ENCODE data around the gene PTPRB.

Gene PTPRB

GRCh38 chr12:70468741-70469140, 168.5 kb downstream of the PTPRB start:
- no peaks in the 10 kb centered on the region for H3K27me3 ChIP-seq (ENCODE audit: insufficient read depth, low read length)
- H3K4me3 ChIP-seq (ENCODE audit: low read depth, low read length): no peak overlapping the region
- DNase-seq: no peak
- peaks cover 3% of the 10 kb centered on the region for H3K79me1 ChIP-seq (ENCODE audit: low read length)
- no peak overlapping the region for H4K12ac ChIP-seq (ENCODE audit: low read depth, low read length)
- no peak overlapping the region for H4K8ac ChIP-seq (ENCODE audit: low read depth, low read length)
- no peak overlapping the region for H3K23ac ChIP-seq (ENCODE audit: low read length)
- H3K36me3 ChIP-seq (ENCODE audit: control insufficient read depth in 1 of 2, insufficient read depth in 2 of 2, low read length in 2 of 2): no peaks in the 10 kb centered on the region
- no peak overlapping the region for H3K27ac ChIP-seq (ENCODE audit: low read depth, low read length)
- no peak overlapping the region for H3K18ac ChIP-seq (ENCODE audit: low read length)
- H3K4me1 ChIP-seq (ENCODE audit: control insufficient read depth in 1 of 2, insufficient read depth in 2 of 2, low read length in 2 of 2): peaks cover 0 to 3% of the 10 kb centered on the region in 2 experiments
- no peak overlapping the region for H3K14ac ChIP-seq (ENCODE audit: low read length)
- no peak overlapping the region for H2BK120ac ChIP-seq (ENCODE audit: insufficient read depth, low read length, poor library complexity)
- H2AK5ac ChIP-seq (ENCODE audit: low read length): no peak overlapping the region
- no CpG with 5 or more reads among the region's 3 CpGs for WGBS (ENCODE audit: extremely low coverage, insufficient coverage, insufficient read length)
- no peak overlapping the region for H2BK5ac ChIP-seq (ENCODE audit: low read depth, low read length, poor library complexity)
- H2AFZ ChIP-seq (ENCODE audit: insufficient read depth, low read length, poor library complexity): no peak overlapping the region
- H3K4ac ChIP-seq (ENCODE audit: low read depth, low read length): no peak overlapping the region
- H3K9ac ChIP-seq (ENCODE audit: low read length): no peak overlapping the region
- no peak overlapping the region for H2BK12ac ChIP-seq (ENCODE audit: low read length)
- peaks cover 3% of the 10 kb centered on the region for H3K9me3 ChIP-seq (ENCODE audit: insufficient read depth, low read depth, low read length)
- no peaks in the 10 kb centered on the region for H3K79me2 ChIP-seq (ENCODE audit: control insufficient read depth, insufficient read depth, low read length, poor library complexity)
- H3K4me2 ChIP-seq (ENCODE audit: low read length): no peak overlapping the region
- no peak overlapping the region for H4K91ac ChIP-seq (ENCODE audit: low read depth, low read length)

DNA sequence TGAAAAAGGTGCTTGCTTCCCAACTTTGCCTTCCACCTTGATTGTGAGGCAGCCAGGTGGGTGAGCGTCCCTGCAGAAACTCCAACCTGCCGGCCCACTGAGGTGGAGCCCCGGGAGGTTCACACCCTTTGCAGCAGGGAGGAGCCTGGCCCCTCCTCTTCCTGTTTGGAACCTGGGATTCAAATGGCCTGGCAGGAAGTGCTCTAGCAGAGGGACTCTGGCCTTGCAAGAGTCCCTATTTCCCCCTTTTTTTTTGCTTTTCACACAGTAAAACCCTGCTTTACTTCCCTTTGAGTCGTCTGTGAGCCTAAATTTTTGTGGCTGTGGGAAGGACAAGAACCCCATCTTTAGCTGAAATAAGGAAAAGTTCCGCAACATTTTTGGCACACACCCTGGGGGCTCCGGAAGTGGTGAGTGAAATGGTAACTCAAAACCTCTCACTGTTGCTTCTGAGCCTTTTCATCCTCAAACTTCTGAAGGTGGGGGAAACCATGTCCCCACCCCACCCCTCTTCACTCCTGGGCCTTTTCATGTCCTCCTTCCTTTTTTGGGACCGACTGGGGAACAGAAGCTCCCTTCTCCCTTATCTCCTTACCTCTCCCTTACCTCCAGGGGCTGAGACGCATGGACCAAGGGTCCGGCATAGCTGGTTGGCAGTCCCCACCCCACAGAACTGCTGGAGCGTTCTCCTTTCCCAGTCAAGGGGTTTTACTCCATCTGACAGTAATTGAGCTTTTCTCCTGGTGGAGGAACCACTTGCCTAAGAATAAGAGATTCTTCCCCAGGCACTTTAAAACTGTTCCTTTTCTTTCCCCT, 169.1 kb downstream of the PTPRB start:
- no peak overlapping the region for H2AK5ac ChIP-seq (ENCODE audit: low read length)
- H3K4ac ChIP-seq (ENCODE audit: low read depth, low read length): no peak overlapping the region
- H3K4me3 ChIP-seq (ENCODE audit: low read depth, low read length): no peak overlapping the region
- H2AFZ ChIP-seq (ENCODE audit: insufficient read depth, low read length, poor library complexity): no peak overlapping the region
- no peak overlapping the region for H2BK5ac ChIP-seq (ENCODE audit: low read depth, low read length, poor library complexity)
- no peak overlapping the region for H3K9ac ChIP-seq (ENCODE audit: low read length)
- H3K27me3 ChIP-seq (ENCODE audit: insufficient read depth, low read length): no peaks in the 10 kb centered on the region
- H4K91ac ChIP-seq (ENCODE audit: low read depth, low read length): no peak overlapping the region
- peaks cover 0 to 3% of the 10 kb centered on the region in 2 experiments for H3K4me1 ChIP-seq (ENCODE audit: control insufficient read depth in 1 of 2, insufficient read depth in 2 of 2, low read length in 2 of 2)
- H2BK120ac ChIP-seq (ENCODE audit: insufficient read depth, low read length, poor library complexity): peak overlapping the region; percentile 36
- no peak overlapping the region for H3K14ac ChIP-seq (ENCODE audit: low read length)
- no peak for DNase-seq
- no peaks in the 10 kb centered on the region for H3K79me2 ChIP-seq (ENCODE audit: control insufficient read depth, insufficient read depth, low read length, poor library complexity)
- H4K12ac ChIP-seq (ENCODE audit: low read depth, low read length): no peak overlapping the region
- H3K18ac ChIP-seq (ENCODE audit: low read length): no peak overlapping the region
- no peak overlapping the region for H4K8ac ChIP-seq (ENCODE audit: low read depth, low read length)
- H3K27ac ChIP-seq (ENCODE audit: low read depth, low read length): peak overlapping the region; percentile 24
- H3K36me3 ChIP-seq (ENCODE audit: control insufficient read depth in 1 of 2, insufficient read depth in 2 of 2, low read length in 2 of 2): no peaks in the 10 kb centered on the region
- H3K9me3 ChIP-seq (ENCODE audit: insufficient read depth, low read depth, low read length): peaks cover 5% of the 10 kb centered on the region
- no CpG with 5 or more reads among the region's 10 CpGs for WGBS (ENCODE audit: extremely low coverage, insufficient coverage, insufficient read length)
- peaks cover 3% of the 10 kb centered on the region for H3K79me1 ChIP-seq (ENCODE audit: low read length)
- H3K23ac ChIP-seq (ENCODE audit: low read length): no peak overlapping the region
- peak overlapping the region; percentile 17 for H2BK12ac ChIP-seq (ENCODE audit: low read length)
- no peak overlapping the region for H3K4me2 ChIP-seq (ENCODE audit: low read length)

DNA sequence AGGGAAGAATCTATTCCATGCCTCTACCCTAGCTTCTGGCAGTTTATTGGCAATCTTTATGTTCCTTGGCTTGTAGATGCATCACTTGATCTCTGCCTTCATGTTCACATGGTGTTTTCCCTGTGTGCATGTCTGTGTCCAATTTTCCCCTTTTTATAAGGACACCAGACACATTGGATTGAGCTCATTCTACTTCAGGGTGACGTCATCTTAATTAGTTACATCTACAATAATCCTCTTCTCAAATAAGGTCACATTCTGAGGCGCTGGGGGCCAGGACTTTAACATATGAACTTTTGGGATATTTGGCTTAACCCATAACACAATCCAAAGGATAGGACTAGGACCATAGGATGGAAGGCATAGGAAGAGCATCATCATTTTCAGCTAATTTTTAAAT, 169.8 kb downstream of the PTPRB start:
- H2BK120ac ChIP-seq (ENCODE audit: insufficient read depth, low read length, poor library complexity): no peak overlapping the region
- H3K27me3 ChIP-seq (ENCODE audit: insufficient read depth, low read length): no peaks in the 10 kb centered on the region
- no peak overlapping the region for H2AFZ ChIP-seq (ENCODE audit: insufficient read depth, low read length, poor library complexity)
- no peak overlapping the region for H2AK5ac ChIP-seq (ENCODE audit: low read length)
- H4K91ac ChIP-seq (ENCODE audit: low read depth, low read length): no peak overlapping the region
- H3K4me1 ChIP-seq (ENCODE audit: control insufficient read depth in 1 of 2, insufficient read depth in 2 of 2, low read length in 2 of 2): peaks cover 0 to 3% of the 10 kb centered on the region in 2 experiments
- no peak overlapping the region for H4K12ac ChIP-seq (ENCODE audit: low read depth, low read length)
- WGBS (ENCODE audit: extremely low coverage, insufficient coverage, insufficient read length): no CpG with 5 or more reads among the region's 2 CpGs
- DNase-seq: no peak
- H3K79me2 ChIP-seq (ENCODE audit: control insufficient read depth, insufficient read depth, low read length, poor library complexity): no peaks in the 10 kb centered on the region
- H2BK5ac ChIP-seq (ENCODE audit: low read depth, low read length, poor library complexity): no peak overlapping the region
- no peak overlapping the region for H3K14ac ChIP-seq (ENCODE audit: low read length)
- peaks cover 5% of the 10 kb centered on the region for H3K9me3 ChIP-seq (ENCODE audit: insufficient read depth, low read depth, low read length)
- no peak overlapping the region for H3K9ac ChIP-seq (ENCODE audit: low read length)
- H3K4me2 ChIP-seq (ENCODE audit: low read length): no peak overlapping the region
- H3K23ac ChIP-seq (ENCODE audit: low read length): no peak overlapping the region
- H3K36me3 ChIP-seq (ENCODE audit: control insufficient read depth in 1 of 2, insufficient read depth in 2 of 2, low read length in 2 of 2): no peaks in the 10 kb centered on the region
- H4K8ac ChIP-seq (ENCODE audit: low read depth, low read length): no peak overlapping the region
- H3K18ac ChIP-seq (ENCODE audit: low read length): no peak overlapping the region
- H3K4me3 ChIP-seq (ENCODE audit: low read depth, low read length): no peak overlapping the region
- H3K79me1 ChIP-seq (ENCODE audit: low read length): peaks cover 3% of the 10 kb centered on the region
- H3K27ac ChIP-seq (ENCODE audit: low read depth, low read length): no peak overlapping the region
- no peak overlapping the region for H2BK12ac ChIP-seq (ENCODE audit: low read length)
- no peak overlapping the region for H3K4ac ChIP-seq (ENCODE audit: low read depth, low read length)

DNA sequence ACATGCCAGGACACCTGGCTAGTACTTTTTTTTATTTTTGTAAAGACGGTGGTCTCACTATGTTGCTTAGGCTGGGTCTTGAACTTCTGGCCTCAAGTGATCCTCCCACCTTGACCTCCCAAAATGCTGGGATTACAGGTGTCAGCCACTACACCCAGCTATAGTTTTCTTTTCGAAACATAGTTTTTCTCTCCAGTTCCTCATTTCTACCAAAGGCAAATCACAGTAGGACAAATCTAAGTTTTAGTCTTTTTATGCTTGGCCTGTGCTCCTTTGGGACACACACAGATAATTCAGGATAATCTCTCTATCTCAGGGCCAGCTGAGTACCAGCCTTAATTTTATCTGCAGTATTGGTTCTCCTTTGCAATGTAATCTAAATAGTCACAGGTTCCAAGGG, 170.5 kb downstream of the PTPRB start:
- no peak for DNase-seq
- Histone ChIP-seq H3K4ac (ENCODE audit: low read depth, low read length) (no peak overlapping the region), H2AK5ac (ENCODE audit: low read length) (no peak overlapping the region), H3K4me2 (ENCODE audit: low read length) (no peak overlapping the region), H3K18ac (ENCODE audit: low read length) (no peak overlapping the region), H4K91ac (ENCODE audit: low read depth, low read length) (no peak overlapping the region), H2BK12ac (ENCODE audit: low read length) (no peak overlapping the region), H3K9me3 (ENCODE audit: insufficient read depth, low read depth, low read length) (peaks cover 5% of the 10 kb centered on the region), H3K36me3 (ENCODE audit: control insufficient read depth in 1 of 2, insufficient read depth in 2 of 2, low read length in 2 of 2) (no peaks in the 10 kb centered on the region), H4K12ac (ENCODE audit: low read depth, low read length) (no peak overlapping the region), H3K79me1 (ENCODE audit: low read length) (peaks cover 3% of the 10 kb centered on the region), H3K4me3 (ENCODE audit: low read depth, low read length) (no peak overlapping the region), H3K4me1 (ENCODE audit: control insufficient read depth in 1 of 2, insufficient read depth in 2 of 2, low read length in 2 of 2) (peaks cover 0 to 3% of the 10 kb centered on the region in 2 experiments), H3K27me3 (ENCODE audit: insufficient read depth, low read length) (no peaks in the 10 kb centered on the region), H3K27ac (ENCODE audit: low read depth, low read length) (no peak overlapping the region), H4K8ac (ENCODE audit: low read depth, low read length) (no peak overlapping the region), H3K9ac (ENCODE audit: low read length) (no peak overlapping the region), H2BK5ac (ENCODE audit: low read depth, low read length, poor library complexity) (no peak overlapping the region), H2AFZ (ENCODE audit: insufficient read depth, low read length, poor library complexity) (no peak overlapping the region), H3K79me2 (ENCODE audit: control insufficient read depth, insufficient read depth, low read length, poor library complexity) (no peaks in the 10 kb centered on the region), H3K23ac (ENCODE audit: low read length) (no peak overlapping the region), H3K14ac (ENCODE audit: low read length) (no peak overlapping the region), H2BK120ac (ENCODE audit: insufficient read depth, low read length, poor library complexity) (no peak overlapping the region)
- WGBS (ENCODE audit: extremely low coverage, insufficient coverage, insufficient read length): no CpG with 5 or more reads among the region's 2 CpGs
